LoVo (cell line): ENCODE results near the gene HS6ST3.

Experiments used
- DNase-seq: peaks from one replicate; pipeline ENCODE4 v3.0.0-alpha.2; 2016; ENCODE audit warnings: low spot score

The HS6ST3 gene

DNA sequence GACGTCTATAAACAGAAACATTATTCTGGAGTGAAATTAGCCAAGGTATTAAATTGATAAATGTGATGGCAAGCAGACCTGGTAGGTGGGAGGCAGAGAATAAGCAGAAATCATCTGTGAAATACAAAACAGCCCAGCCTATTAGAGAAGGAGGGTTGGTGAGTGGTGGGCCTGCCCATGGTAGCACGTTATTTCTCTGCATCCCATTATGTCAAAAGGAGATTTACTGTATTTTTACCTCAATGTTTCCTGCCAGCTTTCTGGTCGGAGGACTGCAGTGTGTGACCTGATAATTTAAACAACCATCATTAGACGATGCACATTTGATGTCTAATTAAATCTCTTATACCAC lies 703.5 kb downstream of the HS6ST3 start:
- DNase-seq: no peak

DNA sequence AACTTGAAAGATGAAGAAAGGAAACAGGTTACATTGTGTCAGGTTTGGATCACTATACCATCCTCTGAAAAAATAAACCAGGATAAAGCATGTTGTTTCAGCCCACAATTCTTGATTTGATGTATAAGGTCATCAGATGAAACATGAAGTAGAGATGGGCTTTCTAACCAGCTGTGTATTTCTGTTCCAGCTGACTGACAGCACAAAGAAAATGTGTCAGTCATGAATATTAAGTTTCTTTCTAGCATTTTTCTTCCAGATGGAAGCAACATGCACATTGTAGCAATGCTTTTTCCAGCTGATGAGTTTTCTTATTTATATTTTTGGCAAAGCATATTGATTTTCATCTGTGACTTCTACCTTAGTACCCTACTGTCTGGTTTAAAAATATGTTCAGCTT lies 704.8 kb downstream of the HS6ST3 start:
- DNase-seq: no peak

DNA sequence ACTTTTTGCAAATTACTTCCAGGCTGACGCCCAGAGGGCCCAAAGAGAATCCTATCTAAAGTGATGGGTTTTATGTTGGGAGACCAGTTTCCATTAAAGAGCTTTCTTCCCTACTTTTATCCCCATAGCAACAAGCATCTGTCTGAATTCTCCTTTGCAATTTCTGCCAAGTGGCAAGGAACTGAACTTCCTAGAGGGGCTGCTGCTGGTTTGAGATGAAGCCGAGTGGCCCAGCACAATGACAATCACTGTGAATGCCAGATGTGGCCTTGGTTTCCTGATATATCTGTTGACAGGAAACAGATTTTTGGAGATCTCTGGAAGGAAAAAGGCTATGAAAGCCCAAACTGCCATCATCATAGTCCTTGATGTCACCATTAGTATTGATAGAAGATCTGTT lies 705.8 kb downstream of the HS6ST3 start:
- DNase-seq: no peak

DNA sequence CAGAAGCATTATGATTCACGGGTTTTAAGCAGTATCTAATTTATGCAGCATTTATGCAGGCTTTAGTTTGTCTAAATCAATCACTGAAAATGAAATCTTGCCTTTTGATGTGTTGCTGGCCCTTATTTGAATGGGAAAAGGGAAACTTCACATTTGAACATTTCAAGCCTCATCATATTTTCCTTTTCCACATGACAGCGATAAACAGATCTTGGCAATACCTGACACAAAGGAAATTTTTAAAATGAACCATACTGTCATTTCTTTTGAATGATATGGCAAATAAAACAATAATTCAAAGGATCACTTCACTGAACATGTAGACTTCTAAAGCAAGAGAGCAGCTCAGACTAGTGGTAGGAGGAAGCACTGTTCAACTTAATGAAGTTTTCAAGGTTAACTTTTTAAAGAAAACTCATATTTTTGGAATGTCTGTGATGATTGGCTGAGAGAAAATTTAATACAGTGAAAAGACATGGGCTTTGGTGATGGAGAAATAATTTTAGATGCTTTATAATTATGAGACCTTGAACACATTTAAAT lies 706.3 kb downstream of the HS6ST3 start:
- DNase-seq: no peak

DNA sequence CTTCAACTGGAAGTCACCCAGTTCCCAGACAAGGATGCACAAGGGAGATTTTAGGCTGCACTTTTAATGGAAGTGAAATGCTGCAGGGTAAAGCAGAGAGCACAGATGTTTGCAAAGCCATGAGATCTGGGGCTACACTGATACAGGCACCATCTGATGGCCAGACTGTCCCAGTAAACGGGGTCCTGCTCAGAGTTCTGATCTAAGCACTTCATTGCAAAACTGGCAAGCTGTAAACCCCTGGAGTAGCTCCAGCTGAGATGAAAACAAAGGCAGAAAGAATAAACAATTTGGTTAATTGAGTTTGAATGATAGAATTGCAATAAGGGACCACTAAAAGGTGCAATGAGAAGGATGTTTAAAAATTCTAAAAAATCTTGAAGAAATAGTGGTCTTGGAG lies 707.2 kb downstream of the HS6ST3 start:
- DNase-seq: no peak

DNA sequence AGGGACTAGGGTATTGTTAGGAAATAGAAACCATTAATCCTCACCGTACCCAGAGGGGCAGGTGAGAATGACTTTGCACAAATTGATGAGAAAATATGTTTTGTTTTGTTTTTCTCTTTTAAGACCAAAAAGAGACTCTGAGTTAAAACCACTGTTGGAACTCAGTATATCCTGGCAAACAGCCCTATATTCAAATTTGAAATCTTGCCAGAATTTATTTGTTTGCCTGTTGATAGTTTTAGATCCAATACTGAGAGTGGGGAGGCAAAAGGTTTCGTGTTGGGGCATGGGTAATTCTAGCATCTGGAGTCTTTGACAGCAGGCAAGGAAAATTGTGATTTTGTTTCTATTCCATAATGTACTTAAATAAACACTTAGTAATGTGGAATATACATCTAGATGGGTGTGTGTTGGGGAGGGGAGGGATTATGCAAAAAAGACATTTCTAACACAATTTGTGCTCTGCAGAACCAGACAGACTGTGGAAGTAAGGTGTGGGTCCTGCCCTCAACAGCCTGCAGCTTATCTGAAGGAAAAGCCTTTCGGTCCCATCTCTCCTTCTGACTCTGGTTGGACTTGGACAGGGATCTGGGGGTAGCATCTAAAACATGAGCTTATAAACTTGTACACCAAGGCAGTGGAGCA lies 713.7 kb downstream of the HS6ST3 start:
- no peak for DNase-seq

DNA sequence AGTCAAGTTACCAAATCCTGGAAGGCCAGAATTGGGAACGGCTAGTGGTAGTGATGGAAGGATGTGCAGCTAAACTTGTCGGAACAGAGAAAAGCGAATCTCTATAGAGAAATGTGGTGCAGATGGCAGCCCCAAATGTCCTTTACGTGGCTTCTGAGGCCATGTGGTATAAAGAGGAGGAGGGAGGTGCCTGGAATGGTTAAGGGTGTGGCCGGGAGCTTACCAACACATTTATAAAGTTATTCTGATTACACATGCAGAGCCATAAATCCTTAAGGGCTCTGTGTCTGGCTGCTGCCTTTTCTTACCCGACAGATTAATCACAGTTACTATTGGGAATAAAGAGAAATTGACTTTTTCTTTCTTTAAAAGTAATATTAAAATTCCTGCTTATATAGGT lies 714.3 kb downstream of the HS6ST3 start:
- no peak for DNase-seq

DNA sequence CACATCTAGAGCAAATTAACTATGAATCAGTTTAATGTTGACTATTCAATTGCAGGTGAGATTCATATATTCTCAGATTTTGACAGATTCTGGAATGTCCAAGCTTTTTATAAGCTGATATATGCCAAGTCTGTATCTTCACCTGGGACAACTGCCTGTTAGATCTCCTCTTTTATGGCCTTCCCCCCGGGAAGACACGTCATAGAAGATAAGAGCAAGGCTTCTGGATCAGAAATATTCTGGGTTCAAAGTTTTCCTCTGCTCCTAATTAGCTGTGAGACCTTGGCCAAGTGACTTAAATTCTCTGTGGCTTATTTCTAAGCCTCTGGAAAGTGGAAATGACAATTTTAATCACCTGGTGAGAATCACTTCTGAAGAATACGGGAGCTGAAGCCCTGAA lies 716.8 kb downstream of the HS6ST3 start:
- no peak for DNase-seq

DNA sequence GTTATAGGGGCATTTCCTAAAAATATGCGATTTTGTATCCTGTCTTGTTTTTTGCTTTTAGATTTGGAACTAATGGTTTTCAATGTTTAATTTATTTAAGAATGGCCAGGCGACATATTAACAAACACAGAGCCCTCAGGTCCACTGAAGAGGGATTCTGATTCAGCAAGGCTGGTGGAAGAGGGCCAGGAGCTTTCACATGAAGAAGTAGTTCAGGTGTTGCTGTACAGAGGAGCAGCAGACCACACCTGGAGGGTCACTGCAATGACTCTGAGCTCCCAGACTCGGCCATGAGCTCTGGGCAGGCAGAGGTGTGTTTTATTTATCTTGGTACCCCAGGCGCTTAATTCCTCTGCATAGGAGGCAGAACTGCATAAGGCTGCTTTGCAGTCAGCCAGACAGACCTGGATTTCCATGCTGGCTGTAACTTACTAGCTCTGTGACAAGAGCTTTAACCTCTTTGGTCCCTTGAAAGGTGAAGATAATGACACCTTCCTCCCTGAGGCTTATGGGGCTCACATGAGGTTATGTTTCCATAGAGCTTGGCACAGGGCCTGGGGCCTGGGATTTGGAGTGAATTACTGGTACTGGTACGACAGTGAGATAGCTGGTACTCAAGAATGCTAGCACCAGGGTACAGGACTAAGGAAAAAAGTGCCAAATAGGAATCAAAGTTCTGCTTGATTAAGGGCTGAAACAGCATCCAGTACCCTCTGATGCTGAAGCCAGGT lies 719.6 kb downstream of the HS6ST3 start:
- no peak for DNase-seq

DNA sequence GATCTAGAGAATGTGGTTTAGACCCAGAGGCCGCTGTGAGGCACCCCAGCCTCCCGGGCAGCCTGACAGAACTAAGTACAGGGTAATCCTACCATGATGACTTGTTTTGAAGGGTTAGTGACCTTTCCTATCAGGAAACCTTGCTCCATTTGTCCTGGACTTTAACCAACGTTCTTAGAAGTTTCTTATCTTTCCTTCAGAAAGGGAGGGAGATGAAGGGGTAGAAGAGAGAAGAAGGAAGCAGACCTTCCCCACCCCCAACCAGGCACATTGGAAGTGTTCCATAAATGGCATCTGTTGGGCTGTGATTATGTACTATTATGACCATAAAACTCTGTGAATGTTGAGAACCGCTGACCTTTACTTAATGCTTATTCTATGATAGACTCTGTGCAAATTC lies 720.2 kb downstream of the HS6ST3 start:
- DNase-seq: no peak

DNA sequence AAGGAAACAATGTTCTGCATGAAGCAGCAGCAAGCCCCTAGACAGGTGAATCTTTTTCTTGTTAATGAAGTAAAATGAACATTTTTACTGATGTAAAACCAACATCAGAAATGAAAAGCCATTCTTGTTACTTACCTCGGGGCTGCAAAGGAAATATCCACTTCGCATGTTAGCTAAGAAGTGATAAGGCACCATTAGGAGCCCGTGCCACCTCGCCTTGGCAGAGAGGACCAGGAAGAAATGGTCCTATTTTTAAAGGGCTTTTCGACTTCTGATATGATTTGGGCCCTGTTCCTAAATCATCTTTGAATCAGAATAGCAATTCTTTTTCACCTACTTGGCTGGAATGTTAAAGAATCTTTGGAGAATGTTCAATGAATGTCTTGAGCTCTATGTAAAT lies 721.1 kb downstream of the HS6ST3 start:
- DNase-seq: no peak

DNA sequence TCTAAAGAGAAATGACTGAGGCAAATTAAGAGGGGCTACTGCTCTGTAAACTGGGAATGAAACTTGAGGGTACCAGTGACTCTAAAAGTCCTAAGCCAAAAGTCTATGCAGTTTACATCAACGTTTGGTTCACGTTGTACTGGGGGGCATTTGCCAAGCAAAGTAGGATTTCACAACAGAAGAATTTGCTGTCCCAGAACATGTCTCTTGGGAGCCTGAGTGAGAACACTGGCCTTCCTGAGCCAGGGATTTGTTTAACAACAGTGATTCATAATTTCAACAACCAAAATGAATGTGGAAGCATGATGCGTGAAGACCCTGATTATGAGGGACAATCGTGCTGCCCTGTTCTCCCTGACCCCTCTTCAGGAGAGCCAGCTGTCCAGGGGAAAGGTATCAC lies 726.4 kb downstream of the HS6ST3 start:
- DNase-seq: no peak

DNA sequence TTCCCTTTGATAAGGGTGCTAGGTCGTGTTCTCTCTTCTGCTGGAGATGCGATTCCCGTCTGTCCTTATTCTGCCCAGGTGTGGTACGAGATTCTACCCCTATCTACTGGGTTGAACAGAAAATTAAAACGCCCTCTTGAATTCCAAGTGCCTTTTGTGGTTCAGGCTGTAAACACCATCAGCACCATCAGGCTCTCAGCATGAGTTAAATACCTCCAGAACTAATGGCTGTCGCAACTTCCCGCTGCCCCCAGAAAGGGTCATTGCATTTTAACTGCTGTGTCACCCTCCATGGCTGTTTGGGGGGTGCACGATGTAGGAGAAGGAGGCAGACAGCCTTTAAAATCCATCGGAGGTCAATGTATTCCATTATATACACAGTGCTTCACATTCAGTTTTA lies 727.0 kb downstream of the HS6ST3 start:
- no peak for DNase-seq

DNA sequence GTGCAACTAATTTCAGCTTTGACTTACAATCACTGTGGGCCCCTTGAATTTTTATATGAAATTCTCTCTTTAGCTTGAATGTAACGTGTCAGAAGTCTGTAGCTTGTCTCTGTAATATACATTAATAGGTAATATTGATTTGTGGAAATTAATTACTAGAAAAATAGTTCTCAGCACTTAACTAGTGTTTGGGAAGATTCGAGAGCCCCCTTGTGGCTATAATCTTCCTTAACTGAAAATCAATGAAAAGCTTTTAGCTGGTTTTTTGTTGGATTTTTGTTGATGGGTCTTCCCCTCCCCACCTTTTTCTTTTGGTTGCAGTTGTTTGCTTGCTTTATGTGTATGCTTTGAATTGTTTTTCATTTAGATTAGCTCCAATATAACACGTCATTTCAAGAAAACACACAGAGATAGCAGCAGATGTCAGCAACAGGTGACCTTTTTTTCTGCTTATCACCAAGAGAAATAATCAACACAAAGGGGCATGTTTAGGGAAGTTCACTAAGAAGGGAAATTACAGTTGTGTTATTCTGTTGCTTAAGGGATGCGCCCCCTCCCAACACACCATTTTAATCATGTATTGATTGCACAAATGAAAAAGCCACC lies 727.5 kb downstream of the HS6ST3 start:
- no peak for DNase-seq

DNA sequence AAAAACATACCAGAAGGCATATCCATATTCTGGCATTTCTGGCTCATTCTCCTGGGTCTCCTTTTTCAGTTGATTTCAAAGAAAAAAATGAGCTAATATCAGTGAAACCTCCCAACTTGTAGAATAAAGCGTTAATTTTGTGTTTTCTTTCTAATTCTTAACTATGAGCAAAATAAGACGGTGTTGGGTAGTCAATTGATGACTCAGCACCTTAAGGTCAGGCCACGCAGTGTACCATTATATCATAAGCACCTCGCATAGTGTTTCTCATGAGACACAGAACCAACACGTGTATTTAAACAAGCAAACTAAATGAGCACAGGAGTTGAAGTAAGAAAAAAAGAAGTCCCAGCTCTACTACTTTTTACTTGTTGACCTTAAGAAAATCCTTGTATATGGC lies 729.5 kb downstream of the HS6ST3 start:
- DNase-seq: no peak

DNA sequence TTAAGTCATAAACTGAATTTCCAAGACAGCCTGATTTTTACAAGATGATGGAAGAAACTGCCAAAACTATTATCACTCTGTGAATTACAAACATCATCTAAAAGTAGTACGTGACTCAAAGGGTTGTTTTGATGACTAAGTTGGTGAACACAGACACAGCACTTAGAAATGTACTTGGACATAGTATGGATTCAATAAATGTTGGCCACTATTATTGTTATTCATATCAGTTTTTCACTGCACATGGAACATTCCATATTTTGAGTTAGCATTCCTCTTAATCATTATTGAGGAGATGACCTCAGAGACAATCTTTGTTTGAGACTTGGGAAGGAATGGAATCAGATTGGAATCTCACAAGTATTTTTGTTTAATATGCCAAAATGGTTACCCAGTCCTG lies 731.5 kb downstream of the HS6ST3 start:
- DNase-seq: no peak

DNA sequence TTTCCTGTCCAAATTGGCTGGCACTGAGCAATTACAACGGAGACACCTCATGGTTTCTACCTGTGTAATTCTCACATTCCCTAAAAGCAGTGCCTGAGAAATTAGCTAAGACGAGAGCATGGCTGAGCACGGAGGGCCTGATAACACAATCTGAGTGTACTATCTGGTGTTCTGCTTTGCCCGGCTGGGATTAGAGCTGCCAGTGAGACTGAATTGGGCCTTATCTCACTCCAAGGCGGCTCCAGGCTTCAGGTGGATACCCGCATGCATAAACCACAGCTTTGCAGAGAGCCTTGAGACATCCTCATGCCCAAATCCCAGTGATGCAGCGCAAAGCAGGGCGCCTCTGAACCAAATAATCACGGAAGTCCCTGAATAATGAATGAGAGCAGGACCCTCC lies 732.1 kb downstream of the HS6ST3 start:
- no peak for DNase-seq

DNA sequence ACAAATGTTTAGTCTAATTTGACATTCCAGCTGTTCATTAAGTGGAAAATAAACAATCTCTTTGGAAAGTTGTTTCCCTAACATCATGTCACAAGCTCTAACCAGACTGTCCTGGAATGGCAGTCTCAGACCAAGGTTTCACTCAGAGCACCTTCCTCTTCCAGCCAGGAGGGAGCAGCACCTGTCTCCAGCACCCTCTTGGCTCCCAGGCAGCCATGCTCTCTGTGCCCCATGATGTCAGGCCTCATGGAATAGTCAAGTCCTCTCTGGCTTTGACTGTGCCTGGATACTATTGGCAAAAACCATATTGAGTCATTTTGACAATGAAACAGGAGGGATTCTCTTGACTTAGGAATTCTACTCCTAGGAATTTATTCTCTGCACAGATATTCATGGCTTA lies 733.0 kb downstream of the HS6ST3 start:
- DNase-seq: peak; percentile 6

DNA sequence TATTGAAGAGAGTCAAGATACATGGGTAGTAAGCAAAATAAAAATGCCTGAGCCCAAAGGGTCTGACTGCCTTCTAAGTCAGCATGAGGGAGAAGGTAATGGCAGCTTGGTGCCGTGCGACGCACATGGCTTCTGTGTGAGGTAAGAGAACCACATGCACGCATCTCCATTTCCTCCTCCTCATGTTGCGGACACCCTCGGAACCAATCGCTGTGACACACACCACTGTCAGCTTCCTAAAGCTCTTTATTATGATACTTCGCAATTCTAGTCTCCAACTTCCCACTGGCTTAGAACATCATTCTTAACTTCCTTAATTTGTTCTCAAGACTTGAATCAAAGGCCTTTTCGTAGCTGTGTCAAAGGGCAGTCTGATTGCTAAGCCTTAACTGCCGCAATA lies 734.2 kb downstream of the HS6ST3 start:
- DNase-seq: no peak

DNA sequence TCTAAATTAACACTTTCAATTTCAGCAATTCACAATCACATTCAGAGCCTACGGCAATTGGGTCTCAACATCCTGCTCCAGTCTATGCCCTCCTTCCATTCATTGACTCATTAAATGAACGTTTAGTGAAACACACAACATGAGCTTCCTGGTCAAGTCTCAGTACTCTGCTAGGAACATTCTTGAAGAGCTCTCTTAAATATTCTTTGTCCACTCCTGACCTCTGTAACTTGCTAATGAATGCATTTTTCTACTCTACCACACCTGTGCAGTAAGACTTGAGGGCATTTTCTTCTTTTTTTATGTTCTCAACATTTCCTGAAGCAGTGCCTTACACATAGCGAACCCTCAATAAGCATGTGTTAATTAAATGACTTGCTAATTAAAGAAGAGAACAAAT lies 735.7 kb downstream of the HS6ST3 start:
- no peak for DNase-seq

DNA sequence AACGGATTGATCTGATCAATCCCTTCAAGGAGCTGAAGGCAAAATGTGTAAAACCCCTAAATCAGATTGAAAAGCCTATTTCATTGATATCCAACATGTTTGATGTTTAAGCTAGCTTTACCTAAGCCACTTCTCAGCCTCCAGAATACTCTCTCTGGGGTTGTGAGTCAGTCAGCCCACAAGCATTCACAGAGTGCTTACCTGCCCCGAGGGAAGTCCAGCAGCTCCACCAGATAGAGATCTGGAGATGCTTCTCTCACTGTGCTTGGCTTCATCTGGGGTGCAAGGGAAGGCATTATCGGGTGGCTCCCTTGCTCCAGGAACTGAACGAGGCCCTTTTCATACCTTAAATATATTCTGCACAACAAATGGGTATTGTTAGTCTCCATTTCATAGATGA lies 744.7 kb downstream of the HS6ST3 start:
- no peak for DNase-seq

DNA sequence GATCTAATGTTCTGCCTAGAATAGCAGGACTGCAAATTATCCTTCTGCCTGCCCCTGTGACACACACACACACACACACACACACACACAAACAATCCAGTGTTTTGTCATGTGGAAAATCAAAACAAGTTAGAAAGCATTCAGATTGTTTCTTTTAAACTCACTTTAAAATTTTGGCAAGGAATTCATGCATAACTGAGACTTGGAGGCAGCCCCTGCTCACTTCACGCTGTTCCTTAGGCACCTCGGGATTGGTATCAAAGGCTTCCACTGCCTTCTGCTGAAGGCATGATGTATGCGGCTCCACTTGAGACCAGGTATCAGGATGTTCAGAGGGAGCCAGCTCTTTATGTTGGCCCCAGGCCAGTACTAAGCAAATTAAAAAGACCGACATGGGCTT lies 745.6 kb downstream of the HS6ST3 start:
- DNase-seq: no peak

DNA sequence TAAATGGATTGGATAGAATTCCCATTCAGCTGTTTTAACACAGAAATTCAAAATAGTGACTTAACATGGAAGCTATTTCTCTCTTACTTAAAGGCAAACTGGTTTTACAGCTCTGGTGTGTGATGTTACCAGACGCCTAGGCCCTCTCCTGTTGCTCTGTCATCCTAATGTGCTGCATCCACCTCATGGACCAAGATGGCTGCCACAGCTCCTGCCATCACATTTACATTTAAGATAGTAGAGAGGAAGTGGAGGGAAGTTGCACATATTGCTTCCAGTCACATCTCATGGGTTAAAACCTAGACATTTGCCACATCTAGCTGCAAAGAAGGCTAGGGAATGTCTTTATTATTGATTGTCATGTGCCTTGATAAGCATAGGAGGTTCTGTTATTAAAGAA lies 746.8 kb downstream of the HS6ST3 start:
- DNase-seq: no peak

DNA sequence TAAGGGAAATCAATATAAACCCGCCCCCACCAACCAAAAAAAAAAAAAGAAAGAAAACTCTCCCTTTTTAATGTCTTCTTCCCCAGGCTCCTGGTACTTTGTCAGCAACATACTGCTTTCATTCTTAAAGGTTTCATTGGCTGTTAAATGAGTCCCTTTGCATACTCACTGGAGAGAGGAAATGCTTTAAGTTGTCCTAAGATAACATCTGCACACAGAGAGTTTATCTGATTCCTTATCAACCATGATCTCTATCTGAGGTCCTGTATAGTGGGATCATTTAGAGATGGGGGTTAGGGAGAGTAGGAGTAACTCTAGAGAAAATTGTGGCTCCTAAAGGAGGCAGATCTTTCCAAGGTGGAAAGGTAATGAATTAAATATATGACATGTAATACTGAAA lies 747.9 kb downstream of the HS6ST3 start:
- DNase-seq: no peak
